HL-60 (cell line): Measurements from ENCODE around the gene PNN.
"Not testable (repeated sequence)": the region's sequence is repeated elsewhere in the genome, so short reads cannot be mapped to it uniquely, and the experiment has no call there.

Source experiments
- DNase-seq, 2 experiments: peaks; one replicate each; pipeline ENCODE4 v3.0.0-alpha.2; 2010 to 2020; ENCODE audit warnings: low read depth in 1 of 2, low spot score in 1 of 2
- H3K27ac ChIP-seq: fragments of 250-450 bp; sonication (Bioruptor Pico); replicated peaks from 2 replicates; pipeline ENCODE4 v1.5.1; 2020; ENCODE audit warnings: mild to moderate bottlenecking, moderate library complexity
- H3K27me3 ChIP-seq: fragments of 250-450 bp; sonication (Bioruptor Pico); 2 replicates; pipeline ENCODE4 v1.5.1; 2021; ENCODE audit warnings: mild to moderate bottlenecking, moderate library complexity; ENCODE audit not compliant: insufficient read depth, poor library complexity, severe bottlenecking
- H3K4me3 ChIP-seq: replicated peaks from 2 replicates; pipeline ENCODE4 v1.5.1; 2011; ENCODE audit warnings: mild to moderate bottlenecking, control low read depth, low read length; ENCODE audit not compliant: insufficient read depth
- CTCF ChIP-seq: IDR thresholded peaks from one replicate; pipeline ENCODE4 v1.5.1; 2011; ENCODE audit warnings: low read length, control low read depth, inconsistent platforms; ENCODE audit not compliant: insufficient read depth
- GABPA ChIP-seq: IDR thresholded peaks from 2 replicates; pipeline ENCODE4 v1.6.1; 2012; ENCODE audit warnings: low read depth
- POLR2AphosphoS5 ChIP-seq: IDR thresholded peaks from 2 replicates; pipeline ENCODE4 v1.6.1; 2012; ENCODE audit warnings: low read depth
- REST ChIP-seq: IDR thresholded peaks from 2 replicates; pipeline ENCODE4 v1.6.1; 2012; ENCODE audit warnings: low read depth; ENCODE audit not compliant: insufficient replicate concordance
- SPI1 ChIP-seq: IDR thresholded peaks from 2 replicates; pipeline ENCODE4 v1.6.1; 2012; ENCODE audit warnings: low read depth, mild to moderate bottlenecking, borderline replicate concordance

Gene PNN

GRCh38 chr14:39229222-39229543 is 54.1 kb downstream of the PNN start:
- Histone ChIP-seq H3K27me3 (no peaks in the 10 kb centered on the region), H3K4me3 (no peak overlapping the region), H3K27ac (no peak overlapping the region)
- no peak for DNase-seq
- TF ChIP-seq GABPA (no peak), CTCF (no peak), SPI1 (no peak)

- TF ChIP-seq CTCF (no peak), SPI1 (no peak), POLR2AphosphoS5 (no peak), GABPA (no peak), REST (no peak)
- no peaks in the 10 kb centered on the region for H3K27me3 ChIP-seq
- DNase-seq: no peak
Measured at GRCh38 chr14:39229601-39230110, 54.6 kb downstream of the PNN start.

GRCh38 chr14:39230416-39231035 is 55.5 kb downstream of the PNN start:
- TF ChIP-seq REST (no peak), GABPA (no peak), SPI1 (no peak), CTCF (no peak), POLR2AphosphoS5 (no peak)
- Histone ChIP-seq H3K27ac (no peak overlapping the region), H3K27me3 (no peaks in the 10 kb centered on the region), H3K4me3 (no peak overlapping the region)
- DNase-seq: no peak

More at GRCh38 chr14:39229601-39230110, 54.6 kb downstream of the PNN start:
- Histone ChIP-seq H3K4me3 (no peak overlapping the region), H3K27ac (no peak overlapping the region)

- peak in 1 of 2 experiments; percentile 73 for DNase-seq
- not testable (repeated sequence) for H3K4me3 ChIP-seq, H3K27me3 ChIP-seq
- peak overlapping the region; percentile 65 for H3K27ac ChIP-seq
Measured at GRCh38 chr14:39231751-39232553, 56.9 kb downstream of the PNN start.
